Measurements from ENCODE around the gene CCL25.

DNA sequence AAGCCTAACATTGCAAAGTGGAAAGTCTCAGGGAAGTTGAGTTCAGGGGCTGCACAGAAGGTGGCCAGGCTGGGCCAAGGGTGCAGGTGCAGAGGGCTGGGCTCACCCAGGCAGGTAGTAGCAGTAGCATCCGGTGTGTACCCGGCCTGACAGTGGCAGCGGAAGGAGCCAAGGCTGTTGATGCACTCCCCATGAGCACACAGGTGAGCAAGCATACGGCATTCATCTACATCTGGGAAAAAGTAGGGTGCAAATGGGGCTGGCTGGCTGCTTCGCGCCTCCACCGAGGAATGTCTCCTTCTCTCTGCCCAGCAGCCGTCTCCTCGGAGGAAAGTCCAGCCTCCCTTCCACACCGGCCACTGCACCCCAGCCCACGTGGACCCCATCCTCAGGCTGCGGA is 30.6 kb downstream of the CCL25 start:
- TF ChIP-seq POLR2A (IDR thresholded peaks at IDR 0.05) (no peak), EP300 (IDR thresholded peaks at IDR 0.05) (no peak), POLR2AphosphoS5 (IDR thresholded peaks at IDR 0.05) (no peak)

Data from stomach (tissue), 4 donors.